Suppressor macrophage treated with lipopolysaccharide for 1 hour (primary cell): ENCODE measurements around the gene FGFRL1.

Experiments
- DNase-seq, 3 donors: peaks; one replicate each; pipeline ENCODE4 v3.0.0-alpha.2; 2020 to 2022

The FGFRL1 gene

GRCh38 chr4:1055721-1056590, 44.5 kb downstream of the FGFRL1 start:
- peak; percentile 50 to 65 (median 52) for DNase-seq

DNA sequence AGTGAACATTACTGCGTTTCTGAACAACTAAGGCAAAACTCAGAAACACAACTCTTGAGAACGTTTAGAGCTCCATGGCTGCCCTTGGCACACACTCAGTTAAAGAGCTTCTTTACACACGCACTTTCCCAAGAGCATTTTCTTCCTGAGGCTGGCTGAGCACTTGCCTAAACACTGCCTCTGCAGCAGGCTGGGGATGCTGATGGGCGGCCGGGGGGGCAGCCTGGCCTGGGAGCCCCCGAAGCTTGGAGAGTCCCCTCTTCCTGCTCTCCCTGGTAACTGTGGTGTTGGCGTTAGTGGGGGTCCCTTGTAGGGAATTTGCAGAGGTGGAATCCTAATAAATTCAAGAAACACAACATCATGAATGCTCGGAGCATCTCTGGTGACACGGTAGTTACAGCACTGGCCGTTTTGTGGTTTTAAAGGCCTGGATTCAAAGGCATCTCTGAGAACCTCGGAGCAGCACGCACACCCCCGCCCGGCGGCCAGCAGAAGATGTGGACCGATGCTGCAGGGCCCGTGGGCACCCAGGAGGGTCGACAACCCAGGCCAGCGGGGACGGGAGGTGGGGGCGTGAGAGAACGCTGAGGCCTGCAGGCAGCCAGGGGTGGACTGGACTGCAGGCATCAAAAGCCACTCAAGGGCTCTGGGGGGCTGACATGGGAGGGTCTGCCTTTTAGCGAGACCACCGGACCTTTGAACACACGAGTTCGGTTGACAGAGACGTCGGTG, 45.4 kb downstream of the FGFRL1 start:
- DNase-seq = no peak

DNA sequence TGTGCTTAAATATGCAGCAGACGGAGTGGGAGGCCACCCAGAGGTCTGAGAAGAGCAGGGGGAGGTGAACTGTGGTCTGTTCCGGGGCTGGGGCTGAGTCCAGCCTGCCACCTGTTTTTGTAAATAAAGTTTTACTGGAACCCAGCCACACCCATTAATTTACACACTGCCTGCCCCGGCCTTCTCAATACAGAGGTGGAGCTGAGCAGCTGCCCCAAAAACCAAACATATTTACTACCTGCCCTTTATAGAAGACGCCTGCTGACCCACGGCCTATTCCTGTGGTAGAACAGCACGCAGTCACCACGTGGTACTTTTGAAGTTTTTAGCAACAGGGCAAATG, 45.9 kb downstream of the FGFRL1 start:
- DNase-seq = no peak

- no peak for DNase-seq
These were observed 47.0 kb downstream of the FGFRL1 start for GRCh38 chr4:1058198-1058996.

GRCh38 chr4:1058997-1059665, 47.7 kb downstream of the FGFRL1 start:
- DNase-seq = no peak

DNA sequence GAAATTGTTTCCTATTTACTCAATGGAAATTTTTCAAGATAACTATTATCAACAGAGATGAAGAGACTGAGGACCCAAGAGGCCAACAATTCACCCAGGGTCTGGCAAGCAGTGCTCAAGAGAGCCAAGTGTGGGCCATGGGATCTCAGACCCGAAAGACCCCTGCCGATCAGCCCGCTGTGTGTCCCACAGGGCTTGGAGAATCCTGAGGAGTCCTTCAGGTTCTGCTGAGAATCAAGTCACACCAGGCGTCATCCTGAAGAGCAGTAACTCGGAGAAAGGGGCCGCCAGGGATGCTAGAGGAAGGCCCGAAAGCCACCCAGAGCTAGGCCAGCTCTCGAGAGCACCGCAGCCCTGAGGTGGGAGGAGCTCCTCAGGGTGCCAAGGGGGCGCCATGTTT, 48.7 kb downstream of the FGFRL1 start:
- no peak for DNase-seq

- DNase-seq = no peak
These were observed 49.2 kb downstream of the FGFRL1 start for GRCh38 chr4:1060621-1061020.

GRCh38 chr4:1061056-1061700, 49.8 kb downstream of the FGFRL1 start:
- no peak for DNase-seq

DNA sequence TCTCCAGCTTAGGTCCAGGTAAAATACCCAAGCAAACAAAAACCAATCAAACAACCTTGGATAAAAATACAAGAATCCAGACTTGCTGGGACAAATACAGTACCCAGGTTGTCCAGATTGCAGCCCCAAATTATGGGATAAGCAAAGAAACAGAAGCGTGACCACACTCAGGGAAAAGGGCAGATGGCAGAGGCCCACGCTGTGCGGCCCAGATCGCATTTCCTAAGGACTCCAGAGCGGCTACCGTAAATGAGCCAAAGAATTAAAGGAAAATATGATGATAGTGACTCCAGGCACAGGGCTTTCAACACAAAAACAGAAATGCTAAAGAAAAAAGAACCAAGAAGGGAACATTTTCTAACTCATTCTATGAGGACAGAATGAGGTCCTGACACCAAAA, 50.3 kb downstream of the FGFRL1 start:
- DNase-seq = no peak

DNA sequence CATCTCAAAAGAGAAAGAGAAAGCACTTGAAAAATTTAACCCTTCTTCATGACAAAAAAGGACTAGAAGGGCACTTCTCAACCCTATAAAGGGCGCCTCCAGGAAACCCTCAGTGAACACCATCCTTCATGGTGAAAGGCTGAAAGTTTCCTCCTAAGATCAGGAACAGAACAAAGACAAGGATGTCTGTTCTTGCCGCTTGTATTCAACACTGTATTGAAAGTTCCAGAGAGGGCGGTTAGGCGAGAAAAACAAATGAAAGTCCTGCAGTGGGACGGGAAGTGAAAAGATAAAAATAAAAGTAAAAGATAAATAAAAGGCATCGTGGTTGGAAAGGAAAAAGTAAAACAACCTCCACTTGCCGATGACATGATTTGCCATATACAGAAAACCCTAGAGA, 51.0 kb downstream of the FGFRL1 start:
- no peak for DNase-seq

DNA sequence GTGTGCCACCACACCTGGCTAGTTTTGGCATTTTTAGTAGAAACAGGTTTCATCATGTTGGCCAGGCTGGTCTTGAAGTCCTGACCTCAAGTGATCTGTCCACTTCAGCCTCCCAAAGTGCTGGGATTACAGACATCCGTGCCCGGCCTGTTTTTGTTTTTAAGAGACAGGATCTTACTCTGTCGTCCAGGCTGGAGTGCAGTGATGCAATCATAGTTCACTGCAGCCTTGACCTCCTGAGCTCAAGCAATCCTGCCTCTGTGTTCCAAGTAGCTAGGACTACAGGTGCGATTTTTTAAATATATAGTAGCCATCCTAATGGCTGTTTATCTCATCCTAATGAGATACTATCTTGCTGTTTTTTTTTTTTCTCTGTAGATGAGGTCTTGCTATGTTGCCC, 54.3 kb downstream of the FGFRL1 start:
- DNase-seq = no peak

GRCh38 chr4:1069394-1069793, 58.0 kb downstream of the FGFRL1 start:
- no peak for DNase-seq

DNA sequence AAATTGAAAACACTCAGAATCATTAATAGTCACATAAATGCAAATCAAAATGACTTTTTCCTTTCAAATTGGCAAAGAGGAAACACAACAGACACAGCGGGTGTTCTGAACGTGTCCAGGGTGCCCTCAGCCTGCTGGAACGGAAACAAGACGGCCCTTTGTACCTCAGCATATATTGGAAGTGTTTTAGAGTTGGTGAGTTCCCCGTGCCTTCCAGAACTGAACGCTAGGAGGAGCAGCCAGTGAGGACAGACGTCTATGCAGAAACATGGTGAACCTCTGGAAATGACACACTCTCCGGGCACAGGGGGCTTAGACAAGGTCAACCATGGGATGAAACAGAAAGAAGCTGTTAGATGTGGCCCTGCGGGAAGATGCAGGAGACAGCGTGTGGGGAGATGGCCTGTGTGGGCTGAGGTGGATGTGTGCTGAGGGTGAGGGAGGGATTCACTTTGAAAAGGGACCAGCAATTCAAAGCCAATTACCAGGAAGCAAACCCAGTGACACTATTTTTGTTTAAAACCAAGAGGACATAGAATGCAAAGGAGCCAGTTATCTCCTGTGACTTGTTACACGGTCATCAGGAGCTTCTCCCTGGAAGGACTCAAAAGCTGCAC, 61.5 kb downstream of the FGFRL1 start:
- peak; percentile 66 to 74 (median 71) for DNase-seq

DNA sequence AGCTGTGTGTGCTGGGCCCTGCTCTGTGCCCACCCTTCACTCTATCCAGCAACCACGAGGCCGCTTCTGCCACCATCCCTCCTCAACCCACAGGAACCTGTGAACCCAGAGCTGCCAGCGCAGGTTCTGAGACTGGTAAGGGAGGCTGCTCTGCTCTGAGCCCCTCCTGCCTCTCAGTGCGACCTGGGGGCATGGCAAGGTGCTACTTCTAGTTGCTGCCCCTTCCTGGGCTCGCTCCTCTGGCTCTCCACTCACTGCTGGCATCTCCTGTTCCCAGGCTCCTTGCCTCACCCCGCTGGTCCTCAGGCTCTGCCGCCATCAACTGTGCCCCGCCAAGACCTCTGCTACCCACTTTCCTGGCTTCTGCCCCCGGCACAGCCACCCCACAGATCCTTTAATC, 62.7 kb downstream of the FGFRL1 start:
- no peak for DNase-seq

DNA sequence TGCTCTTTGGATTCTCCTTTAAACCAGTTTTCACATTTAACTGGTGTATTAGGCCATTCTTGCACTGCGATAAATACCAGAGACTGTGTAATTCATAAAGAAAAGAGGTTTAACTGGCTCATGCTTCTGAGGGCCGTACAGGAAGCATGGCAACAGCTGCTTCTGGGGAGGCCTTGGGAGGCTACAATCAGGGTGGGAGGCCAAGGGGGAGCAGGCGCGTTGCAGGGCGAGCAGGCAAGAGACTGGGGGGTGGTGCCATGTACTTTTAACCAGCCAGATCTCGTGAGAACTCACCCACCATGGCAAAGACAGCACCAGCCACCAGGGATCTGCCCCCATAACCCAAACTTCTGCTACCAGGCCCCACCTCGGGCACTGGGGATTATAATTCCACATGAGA, 63.8 kb downstream of the FGFRL1 start:
- DNase-seq = no peak

GRCh38 chr4:1075809-1076699, 64.6 kb downstream of the FGFRL1 start:
- DNase-seq = no peak
